CD8-positive, alpha-beta memory T cell (primary cell): ENCODE data around the gene RAD1. TPM values are rescaled to one million over a fixed set of nuclear protein-coding genes. Genes with fewer than 3 reads are reported as not detected.
A peak's percentile ranks its signal among the peaks of the same experiment; 100 is the strongest.
"Not testable (repeated sequence)": the region's sequence is repeated elsewhere in the genome, so short reads cannot be mapped to it uniquely, and the experiment has no call there.

Experiments
- CTCF ChIA-PET: fragments of 350-600 bp; sonication (Branson Sonifier 250); formaldehyde crosslinking; loops from one replicate; lab custom pipeline; 2021; ENCODE audit warnings: antibody characterized with exemption; lab: Charles Lee
- POLR2A ChIA-PET: fragments of 350-600 bp; sonication (Branson Sonifier 250); formaldehyde crosslinking; loops from one replicate; lab custom pipeline; 2021; ENCODE audit warnings: antibody characterized with exemption; lab: Charles Lee
- DNase-seq, 5 donors: peaks; one replicate each; pipeline versions ENCODE4 v3.0.0 to v3.0.0-alpha.2; 2020 to 2022; ENCODE audit warnings: mixed read lengths in 1 of 5
- H3K27ac ChIP-seq: one replicate; pipeline ENCODE4 v1.7.0; 2013; ENCODE audit warnings: low read depth, mild to moderate bottlenecking, low read length, moderate library complexity
- H3K27me3 ChIP-seq: 2 replicates; pipeline ENCODE4 v1.7.0; 2013; ENCODE audit warnings: low read length, mild to moderate bottlenecking; ENCODE audit not compliant: insufficient read depth, poor library complexity, severe bottlenecking
- H3K36me3 ChIP-seq: 2 replicates; pipeline ENCODE4 v1.7.0; 2013; ENCODE audit warnings: mild to moderate bottlenecking, low read length, moderate library complexity; ENCODE audit not compliant: insufficient read depth
- H3K4me1 ChIP-seq: 2 replicates; pipeline ENCODE4 v1.7.0; 2013; ENCODE audit warnings: mild to moderate bottlenecking, low read length, moderate library complexity; ENCODE audit not compliant: insufficient read depth
- H3K4me3 ChIP-seq: 2 replicates; pipeline ENCODE4 v1.7.0; 2013; ENCODE audit warnings: mild to moderate bottlenecking, low read length
- H3K9me3 ChIP-seq: 2 replicates; pipeline ENCODE4 v1.7.0; 2013; ENCODE audit warnings: mild to moderate bottlenecking, low read length
- H3K27ac Mint-ChIP-seq, 8 donors: one replicate each; pipeline ENCODE4 v1.8.0; 2020 to 2021; ENCODE audit warnings: mixed read lengths in 8 of 8, mild to moderate bottlenecking in 6 of 8, inconsistent platforms in 3 of 8, moderate library complexity in 3 of 8
- H3K27me3 Mint-ChIP-seq, 2 donors: one replicate each; pipeline ENCODE4 v1.8.0; 2020 to 2021; ENCODE audit warnings: mixed read lengths in 2 of 2, mild to moderate bottlenecking in 1 of 2, moderate library complexity in 1 of 2
- H3K36me3 Mint-ChIP-seq, 3 donors: one replicate each; pipeline ENCODE4 v1.8.0; 2020 to 2021; ENCODE audit warnings: mixed read lengths in 3 of 3, inconsistent platforms in 1 of 3, mild to moderate bottlenecking in 1 of 3
- H3K4me1 Mint-ChIP-seq, 3 donors: one replicate each; pipeline ENCODE4 v1.8.0; 2020 to 2021; ENCODE audit warnings: mixed read lengths in 3 of 3, inconsistent platforms in 1 of 3, mild to moderate bottlenecking in 1 of 3
- H3K4me3 Mint-ChIP-seq, 7 donors: one replicate each; pipeline ENCODE4 v1.8.0; 2020 to 2021; ENCODE audit warnings: mixed read lengths in 7 of 7, mild to moderate bottlenecking in 6 of 7, moderate library complexity in 4 of 7, inconsistent platforms in 2 of 7
- H3K9me3 Mint-ChIP-seq, 5 donors: one replicate each; pipeline ENCODE4 v1.8.0; 2020 to 2022; ENCODE audit warnings: mixed read lengths in 5 of 5, mild to moderate bottlenecking in 3 of 5, moderate library complexity in 2 of 5, inconsistent platforms in 1 of 5
- polyA plus RNA-seq: library from polyadenylated mRNA; unstranded; fragments of 300-500 nt; fragmentation: Illumina TruSeq; gene quantifications from one replicate; pipeline ENCODE4 v1.2.3, GENCODE V29; 2021
- total RNA-seq, 2 experiments: library from RNA; stranded (reverse); gene quantifications; one replicate each; pipeline ENCODE4 v1.2.3, GENCODE V29; 2021

The RAD1 gene
- total and polyA plus RNA-seq, 3 experiments from 2014 or later = 23.5 to 44.2 (median 41.3) TPM

DNA sequence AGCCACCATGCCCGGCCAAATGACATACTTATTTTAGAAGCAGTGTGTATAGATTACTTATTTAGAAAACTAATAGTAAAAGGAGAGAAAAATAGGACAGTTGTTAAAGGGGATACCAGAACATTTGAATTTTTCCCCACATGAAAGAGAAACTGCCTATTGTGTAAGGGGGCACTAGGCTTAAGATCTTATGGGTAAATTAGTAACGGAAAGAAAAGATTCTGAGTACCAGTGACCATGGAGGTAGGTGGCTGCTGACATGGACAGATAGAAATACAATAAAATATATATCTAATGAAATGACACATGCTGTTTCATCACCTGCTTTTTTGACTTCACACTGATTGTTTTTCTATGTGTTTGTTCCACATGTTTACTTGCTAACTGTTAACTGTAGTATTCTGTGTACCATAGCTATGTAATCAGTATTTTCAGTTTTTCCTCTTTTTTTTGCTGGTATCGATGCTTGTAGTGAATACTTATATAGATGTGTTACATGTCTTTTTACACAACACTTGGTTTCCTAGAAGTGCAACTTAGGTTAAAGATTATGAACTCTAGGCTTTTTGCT lies 11.1 kb upstream of the RAD1 start:
- Histone ChIP-seq H3K4me3 (no peak overlapping the region), H3K36me3 (peaks cover 17% of the 10 kb centered on the region), H3K27ac (no peak overlapping the region), H3K9me3 (no peaks in the 10 kb centered on the region), H3K27me3 (no peaks in the 10 kb centered on the region), H3K4me1 (peaks cover 20% of the 10 kb centered on the region)
- CTCF ChIA-PET = no interaction called here
- POLR2A ChIA-PET = interaction anchor here (1.5 kb wide), 1 partner anchor 11 kb away, joined by 4 read pairs; the partner anchor contains the start of genes BRIX1 and RAD1
- DNase-seq = no peak
- no peaks in the 10 kb centered on the region for H3K9me3 Mint-ChIP-seq
- peaks cover 0 to 50% (median 10%) of the 10 kb centered on the region in 3 donors for H3K36me3 Mint-ChIP-seq
- peaks cover 0 to 3% of the 10 kb centered on the region in 2 donors for H3K27me3 Mint-ChIP-seq
- H3K4me1 Mint-ChIP-seq = peaks cover 18 to 33% (median 24%) of the 10 kb centered on the region in 3 donors
- no peak overlapping the region for H3K4me3 Mint-ChIP-seq
- peak overlapping the region in 1 of 8 donors; percentile 36 for H3K27ac Mint-ChIP-seq

DNA sequence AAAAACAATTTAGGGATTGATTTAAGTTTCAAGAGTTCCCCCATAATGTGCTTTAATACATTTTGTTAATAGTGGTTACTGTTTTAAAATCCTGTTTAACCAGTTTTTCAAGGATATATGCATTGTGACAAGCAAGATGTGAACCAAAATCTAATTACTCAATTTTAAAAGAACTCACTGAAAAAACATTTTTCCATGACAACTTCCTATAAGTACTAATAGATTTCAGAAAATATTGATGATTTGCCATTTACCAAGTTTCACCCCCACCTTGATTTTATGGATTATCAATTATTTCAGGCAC lies 9.1 kb upstream of the RAD1 start:
- H3K36me3 Mint-ChIP-seq = peaks cover 0 to 59% (median 11%) of the 10 kb centered on the region in 3 donors
- CTCF ChIA-PET = no interaction called here

DNA sequence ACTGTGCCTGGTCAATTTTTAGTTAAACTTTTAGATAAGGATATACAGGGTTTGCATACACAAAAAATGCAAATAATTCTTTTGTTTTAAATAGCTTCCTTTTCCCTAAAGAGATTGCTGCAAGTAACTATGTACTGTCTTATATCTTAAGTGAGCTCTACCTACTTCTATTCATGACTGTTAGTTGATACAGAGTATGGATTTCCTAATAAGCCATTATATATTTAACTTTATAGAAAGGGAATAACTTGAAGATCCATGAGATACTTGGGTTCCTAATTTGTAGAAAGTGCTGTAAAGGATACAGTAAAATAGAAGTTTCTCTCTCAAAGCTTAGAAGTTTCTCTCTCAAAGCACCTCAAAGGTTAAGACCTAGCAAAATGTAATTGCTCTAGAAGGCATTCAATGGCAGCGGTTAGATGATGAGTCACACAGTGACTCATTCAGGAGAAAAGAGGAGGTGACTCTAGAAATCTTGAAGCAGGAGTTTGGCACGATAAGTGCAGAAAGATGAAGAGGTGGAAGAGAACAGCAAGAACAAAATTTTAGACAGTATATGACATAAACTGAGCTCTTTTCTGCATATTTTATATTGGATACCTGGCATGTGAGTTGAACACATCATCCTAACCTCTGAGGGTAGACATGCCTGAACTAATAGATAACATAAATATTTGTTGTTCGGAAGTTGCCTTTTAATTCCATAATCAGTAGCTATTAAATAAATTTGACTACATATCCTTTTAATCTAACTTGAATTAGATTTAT lies 8.6 kb upstream of the RAD1 start:
- no peak overlapping the region for H3K4me3 Mint-ChIP-seq
- no peaks in the 10 kb centered on the region for H3K27me3 Mint-ChIP-seq
- H3K27ac ChIP-seq = no peak overlapping the region
- H3K27ac Mint-ChIP-seq = peak overlapping the region in 1 of 8 donors; percentile 90
- no peak for DNase-seq
- H3K36me3 ChIP-seq = peaks cover 23% of the 10 kb centered on the region
- peaks cover 4 to 14% (median 7%) of the 10 kb centered on the region in 3 donors for H3K4me1 Mint-ChIP-seq
- peaks cover 0 to 59% (median 11%) of the 10 kb centered on the region in 3 donors for H3K36me3 Mint-ChIP-seq
- ChIA-PET CTCF (interaction anchor here (1.0 kb wide), 1 partner anchor 9 kb away, joined by 4 read pairs; the partner anchor contains the start of genes BRIX1 and RAD1), POLR2A (no interaction called here)
- H3K4me1 ChIP-seq = peaks cover 5% of the 10 kb centered on the region
- H3K9me3 Mint-ChIP-seq = no peaks in the 10 kb centered on the region
- no peaks in the 10 kb centered on the region for H3K9me3 ChIP-seq
- no peaks in the 10 kb centered on the region for H3K27me3 ChIP-seq
- no peak overlapping the region for H3K4me3 ChIP-seq

More for the DNA sequence above, 9.1 kb upstream of the RAD1 start:
- Mint-ChIP-seq H3K27me3 (peaks cover 0 to 3% of the 10 kb centered on the region in 2 donors), H3K4me1 (peaks cover 8 to 19% (median 12%) of the 10 kb centered on the region in 3 donors), H3K27ac (no peak overlapping the region), H3K4me3 (no peak overlapping the region), H3K9me3 (no peaks in the 10 kb centered on the region)
- Histone ChIP-seq H3K4me1 (peaks cover 7% of the 10 kb centered on the region), H3K36me3 (peaks cover 23% of the 10 kb centered on the region), H3K27ac (no peak overlapping the region), H3K9me3 (no peaks in the 10 kb centered on the region), H3K27me3 (no peaks in the 10 kb centered on the region), H3K4me3 (no peak overlapping the region)
- POLR2A ChIA-PET = no interaction called here
- no peak for DNase-seq

DNA sequence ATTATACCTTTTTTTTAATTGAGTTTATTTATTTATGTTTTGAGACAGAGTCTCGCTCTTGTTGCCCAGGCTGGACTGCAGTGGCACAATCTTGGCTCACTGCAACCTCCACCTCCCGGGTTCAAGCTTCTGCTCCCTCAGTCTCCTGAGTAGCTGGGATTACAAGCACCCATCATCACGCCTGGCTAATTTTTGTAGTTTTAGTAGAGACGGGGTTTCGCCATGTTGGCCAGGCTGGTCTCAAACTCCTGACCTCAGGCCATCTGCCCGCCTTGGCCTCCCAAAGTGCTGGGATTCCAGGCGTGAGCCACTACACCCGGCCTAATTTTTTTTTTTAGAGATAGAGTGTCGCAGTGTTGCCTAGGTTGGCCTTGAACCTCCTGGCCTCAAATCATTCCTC lies 8.0 kb upstream of the RAD1 start:
- Mint-ChIP-seq H3K27ac (peak overlapping the region in 1 of 8 donors; percentile 90), H3K36me3 (peaks cover 0 to 63% (median 11%) of the 10 kb centered on the region in 3 donors)
- H3K4me1 Mint-ChIP-seq, H3K9me3 Mint-ChIP-seq, H3K9me3 ChIP-seq, H3K4me3 Mint-ChIP-seq, POLR2A ChIA-PET, H3K4me1 ChIP-seq, H3K27ac ChIP-seq, H3K27me3 Mint-ChIP-seq, H3K4me3 ChIP-seq, H3K27me3 ChIP-seq, DNase-seq: not testable (repeated sequence)
- peaks cover 23% of the 10 kb centered on the region for H3K36me3 ChIP-seq
- CTCF ChIA-PET = interaction anchor here (1.0 kb wide), 1 partner anchor 8 kb away, joined by 4 read pairs; the partner anchor contains the start of genes BRIX1 and RAD1

DNA sequence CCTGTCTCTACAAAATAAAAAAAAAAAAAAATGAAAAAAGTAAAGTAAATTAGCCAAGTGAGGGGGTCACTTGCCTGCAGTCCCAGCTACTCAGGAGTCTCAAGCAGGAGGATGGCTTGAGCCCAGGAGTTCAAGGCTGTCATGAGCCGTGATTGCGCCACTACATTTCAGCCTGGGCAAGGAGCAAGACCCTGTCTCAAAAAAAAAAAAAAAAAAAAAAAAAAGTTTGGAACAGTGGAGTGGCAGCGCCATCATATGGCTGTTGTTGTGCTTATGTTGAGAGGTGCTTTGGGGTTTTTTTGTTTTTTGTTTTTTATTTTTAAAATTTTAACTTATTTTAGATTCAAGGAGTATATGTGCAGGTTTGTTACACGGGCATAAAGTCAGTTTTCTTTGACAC lies 3.8 kb upstream of the RAD1 start:
- Histone ChIP-seq H3K27ac (no peak overlapping the region), H3K4me1 (peaks cover 29% of the 10 kb centered on the region), H3K9me3 (no peaks in the 10 kb centered on the region), H3K4me3 (no peak overlapping the region), H3K36me3 (peaks cover 11% of the 10 kb centered on the region), H3K27me3 (no peaks in the 10 kb centered on the region)
- H3K9me3 Mint-ChIP-seq = no peaks in the 10 kb centered on the region
- peaks cover 0 to 49% (median 6%) of the 10 kb centered on the region in 3 donors for H3K36me3 Mint-ChIP-seq
- no peak for DNase-seq
- CTCF ChIA-PET = no interaction called here
- no peak overlapping the region for H3K4me3 Mint-ChIP-seq
- peak overlapping the region in 1 of 8 donors; percentile 36 for H3K27ac Mint-ChIP-seq
- peaks cover 24 to 39% (median 33%) of the 10 kb centered on the region in 3 donors for H3K4me1 Mint-ChIP-seq
- H3K27me3 Mint-ChIP-seq = no peaks in the 10 kb centered on the region
- POLR2A ChIA-PET = interaction anchor here (0.7 to 2.9 kb wide), 3 partner anchors 10 to 13 kb away, joined by 3 to 9 read pairs (median 3); partner anchors contain the start of gene DNAJC21

DNA sequence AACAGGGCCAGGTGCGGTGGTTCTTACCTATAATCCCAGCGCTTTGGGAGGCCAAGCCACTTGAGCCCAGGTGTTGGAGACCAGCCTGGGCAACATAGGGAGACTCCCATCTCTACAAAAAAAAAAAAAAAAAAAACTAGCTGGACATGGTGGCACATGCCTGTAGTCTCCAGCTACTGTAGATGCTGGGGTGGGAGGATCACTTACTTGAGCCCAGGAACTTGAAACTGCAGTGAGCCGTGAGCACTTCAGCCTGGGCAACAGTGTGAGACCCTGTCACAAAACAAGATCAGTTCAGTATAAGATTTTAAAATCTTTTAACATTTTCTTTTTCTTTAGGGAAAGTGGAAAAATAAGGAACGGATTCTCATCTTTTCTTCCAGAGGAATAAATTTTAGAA lies 2.7 kb upstream of the RAD1 start:
- Mint-ChIP-seq H3K27me3 (no peaks in the 10 kb centered on the region), H3K4me3 (peak overlapping the region in 4 of 7 donors; percentile 1 to 9 (median 2)), H3K4me1 (peaks cover 28 to 42% (median 38%) of the 10 kb centered on the region in 3 donors), H3K36me3 (peaks cover 0 to 39% (median 4%) of the 10 kb centered on the region in 3 donors), H3K27ac (peak overlapping the region in 7 of 8 donors; percentile 0 to 87 (median 15)), H3K9me3 (no peaks in the 10 kb centered on the region)
- H3K27me3 ChIP-seq = no peaks in the 10 kb centered on the region
- H3K9me3 ChIP-seq = no peaks in the 10 kb centered on the region
- no peak overlapping the region for H3K4me3 ChIP-seq
- ChIA-PET POLR2A (interaction anchor here (0.7 to 4.0 kb wide), 2 partner anchors 11 to 692 kb away, joined by 9 to 97 read pairs; partner anchors contain the start of gene DNAJC21), CTCF (interaction anchor here (1.7 to 4.1 kb wide), 2 partner anchors 11 to 86 kb away, joined by 3 to 32 read pairs; partner anchors contain the start of gene DNAJC21)
- no peak for DNase-seq
- H3K27ac ChIP-seq = no peak overlapping the region
- peaks cover 11% of the 10 kb centered on the region for H3K36me3 ChIP-seq
- peaks cover 34% of the 10 kb centered on the region for H3K4me1 ChIP-seq

DNA sequence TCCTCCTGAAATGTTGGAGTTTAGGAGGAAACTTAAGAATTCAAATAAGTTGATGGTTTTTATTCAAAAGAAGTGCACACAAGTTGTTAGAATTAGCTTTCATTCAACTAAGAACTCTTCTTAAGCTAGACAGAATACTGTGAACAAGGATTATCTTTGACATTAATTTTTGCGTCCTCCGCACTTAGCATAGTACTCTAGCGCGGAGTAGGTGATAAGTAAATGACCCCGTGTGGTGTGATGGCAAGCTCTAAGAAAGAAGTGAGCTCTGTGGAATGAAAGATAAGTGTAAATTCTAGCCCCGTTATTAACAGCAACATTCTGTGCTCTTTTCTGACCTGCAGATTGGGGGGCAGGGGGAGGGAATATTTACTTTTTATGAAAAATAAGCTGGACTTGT lies 1.2 kb upstream of the RAD1 start:
- Histone ChIP-seq H3K27me3 (no peaks in the 10 kb centered on the region), H3K27ac (peak overlapping the region; percentile 89), H3K4me1 (peaks cover 34% of the 10 kb centered on the region), H3K4me3 (peak overlapping the region; percentile 78), H3K36me3 (peaks cover 11% of the 10 kb centered on the region), H3K9me3 (no peaks in the 10 kb centered on the region)
- POLR2A ChIA-PET = interaction anchor here (1.1 to 4.0 kb wide), 3 partner anchors 13 to 879 kb away, joined by 3 to 97 read pairs (median 11); partner anchors contain the start of genes DNAJC21 and TTC23L
- peak overlapping the region in 2 of 8 donors; percentile 65 to 73 for H3K27ac Mint-ChIP-seq
- peaks cover 28 to 47% (median 38%) of the 10 kb centered on the region in 3 donors for H3K4me1 Mint-ChIP-seq
- DNase-seq = no peak
- H3K36me3 Mint-ChIP-seq = peaks cover 0 to 35% (median 2%) of the 10 kb centered on the region in 3 donors
- H3K4me3 Mint-ChIP-seq = no peak overlapping the region
- CTCF ChIA-PET = interaction anchor here (1.4 to 4.1 kb wide), 4 partner anchors 13 to 1325 kb away, joined by 3 to 32 read pairs (median 4); partner anchors contain the start of genes DNAJC21 and NADK2
- no peaks in the 10 kb centered on the region for H3K9me3 Mint-ChIP-seq
- H3K27me3 Mint-ChIP-seq = no peaks in the 10 kb centered on the region
